Activated CD4-positive, alpha-beta memory T cell treated with anti-CD3 and anti-CD28 coated beads, Interleukin-2, amount 10 ng/mL, durations not matched to agents 7 days and 5 days (primary cell): ENCODE measurements around the gene PGS1. TPM values are rescaled to one million over a fixed set of nuclear protein-coding genes. Genes with fewer than 3 reads are reported as not detected.

Experiments used
- CTCF ChIA-PET: fragments of 350-600 bp; sonication (Branson Sonifier 250); formaldehyde crosslinking; loops from one replicate; lab custom pipeline; 2021; ENCODE audit warnings: antibody characterized with exemption, inconsistent platforms; lab: Charles Lee
- POLR2A ChIA-PET: fragments of 350-600 bp; sonication (Branson Sonifier 250); formaldehyde crosslinking; loops from one replicate; lab custom pipeline; 2021; ENCODE audit warnings: antibody characterized with exemption; lab: Charles Lee
- DNase-seq: peaks from one replicate; pipeline ENCODE4 v3.0.0-alpha.2; 2020
- H3K27ac Mint-ChIP-seq: one replicate; pipeline ENCODE4 v1.8.0; 2021; ENCODE audit warnings: mild to moderate bottlenecking, mixed read lengths
- H3K27me3 Mint-ChIP-seq: one replicate; pipeline ENCODE4 v1.8.0; 2021; ENCODE audit warnings: mixed read lengths
- H3K36me3 Mint-ChIP-seq: one replicate; pipeline ENCODE4 v1.8.0; 2021; ENCODE audit warnings: low read depth, mixed read lengths
- H3K4me1 Mint-ChIP-seq: one replicate; pipeline ENCODE4 v1.8.0; 2021; ENCODE audit warnings: mixed read lengths
- H3K4me3 Mint-ChIP-seq: one replicate; pipeline ENCODE4 v1.8.0; 2021; ENCODE audit warnings: mild to moderate bottlenecking, mixed read lengths
- H3K9me3 Mint-ChIP-seq: one replicate; pipeline ENCODE4 v1.8.0; 2021; ENCODE audit warnings: mixed read lengths
- total RNA-seq, 2 experiments: library from RNA; stranded (reverse); gene quantifications; one replicate each; pipeline ENCODE4 v1.2.3, GENCODE V29; 2021

The PGS1 gene
- total RNA-seq, 2 experiments from 2014 or later = 70.7 to 75.5 TPM

- no peak overlapping the region for H3K4me3 Mint-ChIP-seq
- ChIA-PET POLR2A (no interaction called here), CTCF (no interaction called here)
- H3K27me3 Mint-ChIP-seq = no peaks in the 10 kb centered on the region
- no peak overlapping the region for H3K27ac Mint-ChIP-seq
- DNase-seq = no peak
- H3K9me3 Mint-ChIP-seq = no peaks in the 10 kb centered on the region
- H3K36me3 Mint-ChIP-seq = peaks cover 43% of the 10 kb centered on the region
- peaks cover 9% of the 10 kb centered on the region for H3K4me1 Mint-ChIP-seq
These were observed 49.7 kb downstream of the PGS1 start for GRCh38 chr17:78428025-78428575.

GRCh38 chr17:78428836-78429617, 50.6 kb downstream of the PGS1 start:
- CTCF ChIA-PET = no interaction called here
- POLR2A ChIA-PET = no interaction called here
- Mint-ChIP-seq H3K4me1 (peaks cover 4% of the 10 kb centered on the region), H3K27ac (no peak overlapping the region), H3K9me3 (no peaks in the 10 kb centered on the region), H3K4me3 (no peak overlapping the region), H3K36me3 (peaks cover 39% of the 10 kb centered on the region), H3K27me3 (no peaks in the 10 kb centered on the region)
- no peak for DNase-seq

GRCh38 chr17:78429618-78429995, 51.2 kb downstream of the PGS1 start:
- no peak for DNase-seq
- no peaks in the 10 kb centered on the region for H3K9me3 Mint-ChIP-seq
- ChIA-PET POLR2A (no interaction called here), CTCF (no interaction called here)
- peaks cover 35% of the 10 kb centered on the region for H3K36me3 Mint-ChIP-seq
- no peaks in the 10 kb centered on the region for H3K4me1 Mint-ChIP-seq
- peak overlapping the region; percentile 27 for H3K27ac Mint-ChIP-seq
- no peak overlapping the region for H3K4me3 Mint-ChIP-seq
- no peaks in the 10 kb centered on the region for H3K27me3 Mint-ChIP-seq

- Mint-ChIP-seq H3K27me3 (no peaks in the 10 kb centered on the region), H3K36me3 (peaks cover 26% of the 10 kb centered on the region), H3K4me3 (no peak overlapping the region), H3K9me3 (no peaks in the 10 kb centered on the region), H3K27ac (no peak overlapping the region), H3K4me1 (no peaks in the 10 kb centered on the region)
- CTCF ChIA-PET = interaction anchor here (2.8 kb wide), 1 partner anchor 9 kb away, joined by 13 read pairs; no protein-coding TSS in a partner anchor
- DNase-seq = no peak
- POLR2A ChIA-PET = no interaction called here
These were observed 52.6 kb downstream of the PGS1 start for GRCh38 chr17:78430892-78431691.

GRCh38 chr17:78431692-78431958, 53.2 kb downstream of the PGS1 start:
- CTCF ChIA-PET = interaction anchor here (2.8 kb wide), 1 partner anchor 10 kb away, joined by 13 read pairs; no protein-coding TSS in a partner anchor
- Mint-ChIP-seq H3K4me3 (no peak overlapping the region), H3K27ac (no peak overlapping the region), H3K4me1 (no peaks in the 10 kb centered on the region), H3K36me3 (peaks cover 26% of the 10 kb centered on the region), H3K27me3 (no peaks in the 10 kb centered on the region), H3K9me3 (no peaks in the 10 kb centered on the region)
- POLR2A ChIA-PET = interaction anchor here (0.6 kb wide), 1 partner anchor 72 kb away, joined by 3 read pairs; the partner anchor contains the start of gene SOCS3
- DNase-seq = no peak

- H3K36me3 Mint-ChIP-seq = peaks cover 18% of the 10 kb centered on the region
- H3K4me1 Mint-ChIP-seq = no peaks in the 10 kb centered on the region
- H3K27ac Mint-ChIP-seq = no peak overlapping the region
- DNase-seq = no peak
- no peak overlapping the region for H3K4me3 Mint-ChIP-seq
- H3K9me3 Mint-ChIP-seq = no peaks in the 10 kb centered on the region
- H3K27me3 Mint-ChIP-seq = no peaks in the 10 kb centered on the region
- ChIA-PET CTCF (interaction anchor here (2.8 kb wide), 1 partner anchor 11 kb away, joined by 13 read pairs; no protein-coding TSS in a partner anchor), POLR2A (interaction anchor here (0.6 kb wide), 1 partner anchor 73 kb away, joined by 3 read pairs; the partner anchor contains the start of gene SOCS3)
These were observed 54.0 kb downstream of the PGS1 start for GRCh38 chr17:78432226-78433012.

GRCh38 chr17:78433013-78433727, 54.7 kb downstream of the PGS1 start:
- Mint-ChIP-seq H3K27ac (no peak overlapping the region), H3K36me3 (peaks cover 15% of the 10 kb centered on the region), H3K9me3 (no peaks in the 10 kb centered on the region), H3K4me3 (no peak overlapping the region), H3K4me1 (no peaks in the 10 kb centered on the region), H3K27me3 (no peaks in the 10 kb centered on the region)
- no peak for DNase-seq
- CTCF ChIA-PET = no interaction called here
- POLR2A ChIA-PET = no interaction called here

GRCh38 chr17:78433780-78434335, 55.4 kb downstream of the PGS1 start:
- ChIA-PET POLR2A (no interaction called here), CTCF (no interaction called here)
- H3K27ac Mint-ChIP-seq = no peak overlapping the region
- peaks cover 11% of the 10 kb centered on the region for H3K36me3 Mint-ChIP-seq
- no peaks in the 10 kb centered on the region for H3K27me3 Mint-ChIP-seq
- no peaks in the 10 kb centered on the region for H3K4me1 Mint-ChIP-seq
- DNase-seq = no peak
- no peaks in the 10 kb centered on the region for H3K9me3 Mint-ChIP-seq
- no peak overlapping the region for H3K4me3 Mint-ChIP-seq

GRCh38 chr17:78434455-78435329, 56.2 kb downstream of the PGS1 start:
- ChIA-PET POLR2A (no interaction called here), CTCF (no interaction called here)
- Mint-ChIP-seq H3K36me3 (peaks cover 5% of the 10 kb centered on the region), H3K9me3 (no peaks in the 10 kb centered on the region), H3K4me1 (no peaks in the 10 kb centered on the region), H3K4me3 (no peak overlapping the region), H3K27me3 (no peaks in the 10 kb centered on the region), H3K27ac (no peak overlapping the region)
- DNase-seq = no peak

GRCh38 chr17:78435330-78436005, 57.0 kb downstream of the PGS1 start:
- H3K9me3 Mint-ChIP-seq = no peaks in the 10 kb centered on the region
- no peak overlapping the region for H3K27ac Mint-ChIP-seq
- H3K27me3 Mint-ChIP-seq = no peaks in the 10 kb centered on the region
- no peak overlapping the region for H3K4me3 Mint-ChIP-seq
- POLR2A ChIA-PET = no interaction called here
- H3K36me3 Mint-ChIP-seq = no peaks in the 10 kb centered on the region
- DNase-seq = no peak
- CTCF ChIA-PET = no interaction called here
- H3K4me1 Mint-ChIP-seq = no peaks in the 10 kb centered on the region

GRCh38 chr17:78437508-78438169, 59.2 kb downstream of the PGS1 start:
- DNase-seq = no peak

More at GRCh38 chr17:78437508-78438169, 59.2 kb downstream of the PGS1 start:
- POLR2A ChIA-PET = no interaction called here
- CTCF ChIA-PET = interaction anchor here (1.2 kb wide), 1 partner anchor 16 kb away, joined by 4 read pairs; no protein-coding TSS in a partner anchor
- Mint-ChIP-seq H3K9me3 (no peaks in the 10 kb centered on the region), H3K27me3 (no peaks in the 10 kb centered on the region), H3K4me1 (no peaks in the 10 kb centered on the region), H3K27ac (no peak overlapping the region), H3K4me3 (no peak overlapping the region), H3K36me3 (no peaks in the 10 kb centered on the region)
